ENCODE results near the gene USP49. TPM values are rescaled to one million over a fixed set of nuclear protein-coding genes. Genes with fewer than 3 reads are reported as not detected.

USP49 gene
- total RNA-seq, 1 experiment from 2014 or later, result 18.5 TPM

DNA sequence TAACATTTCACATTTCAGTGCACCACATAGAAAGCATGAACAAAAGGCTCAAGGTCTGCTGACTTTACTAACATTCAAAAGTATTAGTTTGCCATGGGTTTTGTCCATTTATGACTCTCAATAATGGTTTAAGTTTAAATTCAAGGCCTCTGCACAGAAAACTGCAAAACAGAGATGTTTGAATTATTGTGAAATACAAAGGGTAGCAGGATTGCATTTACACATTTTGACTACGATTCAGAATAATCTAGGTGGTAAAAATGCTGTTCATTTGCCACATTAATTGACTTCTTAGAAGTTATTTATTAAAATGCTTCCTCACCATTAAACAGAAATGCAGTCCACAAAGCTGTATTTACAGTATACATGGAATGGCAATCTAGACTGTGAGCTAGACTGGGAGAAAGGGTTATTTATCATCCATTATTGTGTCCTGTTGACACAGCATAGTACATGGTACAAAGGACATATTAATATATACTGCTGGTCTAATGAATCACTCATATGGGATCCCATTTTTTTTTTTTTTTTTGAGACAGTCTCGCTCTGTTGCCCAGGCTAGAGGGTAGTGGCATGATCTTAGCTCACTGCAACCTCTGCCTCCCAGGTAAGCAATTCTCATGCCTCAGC is 18.0 kb downstream of the USP49 start:
- POLR2A ChIA-PET, result no interaction called here
- no peaks in the 10 kb centered on the region for H3K4me1 ChIP-seq
- no peak for DNase-seq
- H3K36me3 ChIP-seq (ENCODE audit: control insufficient read depth, insufficient read depth, low read length), result no peaks in the 10 kb centered on the region
- no peaks in the 10 kb centered on the region for H3K9me3 ChIP-seq
- H3K27me3 ChIP-seq (replicated peaks; ENCODE audit: control insufficient read depth, insufficient read depth, low read length), result no peaks in the 10 kb centered on the region
- intact Hi-C loops (cut with micrococcal nuclease; ENCODE audit: unreplicated experiment), result no loop called here
- no peaks in the 10 kb centered on the region for H3K27me3 Mint-ChIP-seq (ENCODE audit: insufficient read depth, unreplicated experiment)
- no peak for TF ChIP-seq CTCF (IDR thresholded peaks at IDR 0.05; ENCODE audit: insufficient read depth in 1 of 2, low read depth in 1 of 2, low read length in 1 of 2, severe bottlenecking in 1 of 2, unreplicated experiment in 1 of 2)
- H3K36me3 Mint-ChIP-seq (ENCODE audit: insufficient read depth, unreplicated experiment), result peaks cover under 1% of the 10 kb centered on the region
- H3K4me3 ChIP-seq (ENCODE audit: low read depth, low read length), result no peak overlapping the region
- CTCF ChIA-PET, result no interaction called here
- H3K9me3 Mint-ChIP-seq (ENCODE audit: unreplicated experiment), result no peaks in the 10 kb centered on the region
- no peaks in the 10 kb centered on the region for H3K4me1 Mint-ChIP-seq (ENCODE audit: low read depth, unreplicated experiment)
- H3K4me3 Mint-ChIP-seq (ENCODE audit: unreplicated experiment), result no peak overlapping the region
- no TSS peak for BruUV-seq (replicated peaks)
- H3K27ac Mint-ChIP-seq (ENCODE audit: unreplicated experiment), result no peak overlapping the region

DNA sequence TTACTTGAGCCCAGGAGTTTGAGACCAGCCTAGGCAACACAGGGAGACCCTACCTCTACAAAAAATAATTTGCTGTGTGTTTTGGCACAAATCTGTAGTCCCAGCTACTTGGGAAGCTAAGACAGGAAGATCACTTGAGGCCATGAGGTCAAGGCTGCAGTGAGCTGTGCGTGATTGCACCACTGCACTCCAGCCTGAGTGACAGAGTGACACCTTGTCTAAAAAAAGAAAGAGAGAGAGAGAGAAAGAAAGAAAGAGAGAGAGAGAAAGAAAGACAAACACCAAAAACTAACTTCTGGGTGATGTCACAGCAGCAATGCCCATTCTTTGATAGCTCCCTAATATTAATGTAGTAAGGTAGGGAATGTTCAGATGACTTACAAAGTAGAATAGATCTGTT is 20.4 kb downstream of the USP49 start:
- BruUV-seq (replicated peaks), result no TSS peak
- no peaks in the 10 kb centered on the region for H3K9me3 ChIP-seq
- no peaks in the 10 kb centered on the region for H3K27me3 Mint-ChIP-seq (ENCODE audit: insufficient read depth, unreplicated experiment)
- H3K27ac Mint-ChIP-seq (ENCODE audit: unreplicated experiment), result no peak overlapping the region
- H3K9me3 Mint-ChIP-seq (ENCODE audit: unreplicated experiment), result no peaks in the 10 kb centered on the region
- no peak overlapping the region for H3K4me3 Mint-ChIP-seq (ENCODE audit: unreplicated experiment)
- H3K4me3 ChIP-seq (ENCODE audit: low read depth, low read length), result no peak overlapping the region
- CTCF ChIA-PET, result interaction anchor here (0.6 kb wide), 1 partner anchor 88 kb away, joined by 3 read pairs; no protein-coding TSS in a partner anchor
- no peaks in the 10 kb centered on the region for H3K27me3 ChIP-seq (replicated peaks; ENCODE audit: control insufficient read depth, insufficient read depth, low read length)
- H3K36me3 Mint-ChIP-seq (ENCODE audit: insufficient read depth, unreplicated experiment), result peaks cover 6% of the 10 kb centered on the region
- no peaks in the 10 kb centered on the region for H3K4me1 Mint-ChIP-seq (ENCODE audit: low read depth, unreplicated experiment)
- no peak for DNase-seq
- H3K36me3 ChIP-seq (ENCODE audit: control insufficient read depth, insufficient read depth, low read length), result no peaks in the 10 kb centered on the region
- intact Hi-C loops (cut with micrococcal nuclease; ENCODE audit: unreplicated experiment), result no loop called here
- TF ChIP-seq CTCF (IDR thresholded peaks at IDR 0.05; ENCODE audit: insufficient read depth in 1 of 2, low read depth in 1 of 2, low read length in 1 of 2, severe bottlenecking in 1 of 2, unreplicated experiment in 1 of 2), result no peak
- no peaks in the 10 kb centered on the region for H3K4me1 ChIP-seq
- POLR2A ChIA-PET, result no interaction called here

DNA sequence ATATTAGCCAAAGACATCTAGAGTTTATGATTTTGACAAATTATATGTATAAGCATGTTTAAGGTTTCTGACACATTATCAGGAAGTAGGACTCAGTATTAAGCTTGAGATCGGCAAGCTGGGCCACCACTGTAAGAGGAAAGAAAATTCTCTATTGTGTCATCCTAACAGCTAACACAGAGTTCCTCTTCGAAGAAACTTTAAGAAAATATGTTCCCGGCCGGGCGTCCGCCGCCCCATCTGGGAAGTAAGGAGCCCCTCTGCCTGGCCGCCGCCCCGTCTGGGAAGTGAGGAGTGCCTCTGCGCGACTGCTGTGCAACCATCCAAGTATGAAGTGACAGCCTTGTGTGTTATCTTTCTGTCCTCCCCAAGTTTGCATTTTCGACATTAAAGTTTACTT is 23.0 kb downstream of the USP49 start:
- H3K4me3 Mint-ChIP-seq (ENCODE audit: unreplicated experiment), result no peak overlapping the region
- no peaks in the 10 kb centered on the region for H3K9me3 ChIP-seq
- intact Hi-C loops (cut with micrococcal nuclease; ENCODE audit: unreplicated experiment), result no loop called here
- no peaks in the 10 kb centered on the region for H3K36me3 ChIP-seq (ENCODE audit: control insufficient read depth, insufficient read depth, low read length)
- no peaks in the 10 kb centered on the region for H3K27me3 Mint-ChIP-seq (ENCODE audit: insufficient read depth, unreplicated experiment)
- H3K4me1 ChIP-seq, result no peaks in the 10 kb centered on the region
- no peak overlapping the region for H3K27ac Mint-ChIP-seq (ENCODE audit: unreplicated experiment)
- H3K9me3 Mint-ChIP-seq (ENCODE audit: unreplicated experiment), result no peaks in the 10 kb centered on the region
- no peaks in the 10 kb centered on the region for H3K4me1 Mint-ChIP-seq (ENCODE audit: low read depth, unreplicated experiment)
- POLR2A ChIA-PET, result interaction anchor here (0.6 kb wide), 1 partner anchor 12 kb away, joined by 3 read pairs; no protein-coding TSS in a partner anchor
- no peaks in the 10 kb centered on the region for H3K27me3 ChIP-seq (replicated peaks; ENCODE audit: control insufficient read depth, insufficient read depth, low read length)
- H3K4me3 ChIP-seq (ENCODE audit: low read depth, low read length), result no peak overlapping the region
- no TSS peak for BruUV-seq (replicated peaks)
- H3K36me3 Mint-ChIP-seq (ENCODE audit: insufficient read depth, unreplicated experiment), result peaks cover 6% of the 10 kb centered on the region
- CTCF ChIA-PET, result no interaction called here
- TF ChIP-seq CTCF (IDR thresholded peaks at IDR 0.05; ENCODE audit: insufficient read depth in 1 of 2, low read depth in 1 of 2, low read length in 1 of 2, severe bottlenecking in 1 of 2, unreplicated experiment in 1 of 2), result no peak
- DNase-seq, result no peak

Data from Caco-2 (cell line).